Upper lobe of left lung (tissue), 4 donors: ENCODE measurements around the gene EEIG2.

Source experiments
- CTCF ChIP-seq, 6 experiments: fragments of 450-650 bp in 4 of 6; fragments of 200-600 bp in 2 of 6; sonication (generic) in 2 of 6; IDR thresholded peaks; one replicate each; pipeline ENCODE4 v1.5.1; 2016 to 2019; ENCODE audit warnings: antibody characterized with exemption in 6 of 6
- EP300 ChIP-seq, 4 donors: sonication (generic); formaldehyde crosslinking; IDR thresholded peaks; one replicate each; pipeline ENCODE4 v1.5.1; 2017; ENCODE audit warnings: antibody characterized with exemption in 4 of 4, control low read depth in 2 of 4

GRCh38 chr1:108523829-108524228 is 36.1 kb upstream of the EEIG2 start:
- TF ChIP-seq EP300 (IDR thresholded peaks at IDR 0.05) (no peak), CTCF (IDR thresholded peaks at IDR 0.05) (no peak)
